HepG2 (cell line): Measurements from ENCODE around the gene PCGF3. TPM values are rescaled to one million over a fixed set of nuclear protein-coding genes. Genes with fewer than 3 reads are reported as not detected.

Source experiments
- ATAC-seq: fragments of 200-7000 bp; cut with Tn5 transposase; 3 replicates; pipeline ENCODE4 v1.9.1; 2020; ENCODE audit warnings: mild to moderate bottlenecking, moderate library complexity
- BruUV-seq: library from RNA; stranded (reverse); fragments of 400-500 nt; replicated peaks from 2 replicates; lab custom pipeline; 2021; lab: Mats Ljungman, UMichigan
- CTCF ChIA-PET: fragments of 300-600 bp; formaldehyde crosslinking; extraction: SDS; loops from one replicate; lab custom pipeline; 2021; ENCODE audit warnings: low total read pairs, inconsistent platforms, low intra/inter-chr PET ratio; lab: Yijun Ruan, JAX
- POLR2A ChIA-PET: fragments of 350-600 bp; sonication (Branson Sonifier 250); formaldehyde crosslinking; loops from one replicate; lab custom pipeline; 2020; ENCODE audit warnings: antibody characterized with exemption, inconsistent platforms; lab: Yijun Ruan, JAX
- DNase-seq: peaks from one replicate; pipeline ENCODE4 v3.0.0-alpha.2; 2015; ENCODE audit warnings: low spot score
- FAIRE-seq: peaks from 3 replicates; lab custom pipeline; 2011; peaks lifted over from hg19 to GRCh38; lab: Jason Lieb, UNC
- H2AFZ ChIP-seq: one replicate; pipeline ENCODE4 v1.6.1; 2011; ENCODE audit warnings: low read length, inconsistent platforms
- H3K27ac ChIP-seq: fragments of 300-600 bp; 3 replicates; pipeline ENCODE4 v1.8.0; 2011; ENCODE audit warnings: mixed run types, mild to moderate bottlenecking, mixed read lengths, low read length, inconsistent platforms; ENCODE audit not compliant: insufficient read depth; ENCODE audit errors: extremely low read length
- H3K27me3 ChIP-seq, 2 experiments: fragments of 200-600 bp in 1 of 2; 2 replicates in 1 of 2; 3 replicates in 1 of 2; pipeline versions ENCODE4 v1.6.0 to v1.8.0; 2011; ENCODE audit warnings: low read length in 2 of 2, mild to moderate bottlenecking in 2 of 2, moderate library complexity in 2 of 2, inconsistent platforms in 1 of 2; ENCODE audit not compliant: insufficient read depth in 2 of 2, control insufficient read depth in 1 of 2
- H3K36me3 ChIP-seq, 2 experiments: fragments of 200-600 bp in 1 of 2; replicated peaks in 1 of 2; 2 replicates in 1 of 2; 3 replicates in 1 of 2; pipeline versions ENCODE4 v1.5.1 to v1.8.0; 2011; ENCODE audit warnings: low read length in 2 of 2, inconsistent platforms in 1 of 2; ENCODE audit not compliant: insufficient read depth in 2 of 2, control insufficient read depth in 1 of 2
- H3K4me1 ChIP-seq: 2 replicates; pipeline ENCODE4 v1.5.1; 2012; ENCODE audit warnings: low read length, inconsistent platforms; ENCODE audit not compliant: insufficient read depth
- H3K4me2 ChIP-seq: 2 replicates; pipeline ENCODE4 v1.6.0; 2011; ENCODE audit warnings: low read depth, low read length, inconsistent platforms
- H3K4me3 ChIP-seq, 3 experiments: fragments of 200-600 bp in 1 of 3; sonication (generic), shearing (Covaris generic) in 1 of 3; replicated peaks in 1 of 3; 2 replicates each; pipeline ENCODE4 v1.5.1; 2011 to 2016; ENCODE audit warnings: low read length in 3 of 3, inconsistent platforms in 2 of 3, low read depth in 2 of 3, mild to moderate bottlenecking in 2 of 3, control low read depth in 1 of 3, mixed read lengths in 1 of 3; ENCODE audit not compliant: insufficient read depth in 1 of 3
- H3K79me2 ChIP-seq: one replicate; pipeline ENCODE4 v1.6.1; 2011; ENCODE audit warnings: low read length, inconsistent platforms; ENCODE audit not compliant: insufficient read depth
- H3K9ac ChIP-seq: 2 replicates; pipeline ENCODE4 v1.6.0; 2011; ENCODE audit warnings: mild to moderate bottlenecking, low read depth, low read length, inconsistent platforms; ENCODE audit not compliant: insufficient read depth
- H3K9me3 ChIP-seq: 2 replicates; pipeline ENCODE4 v1.5.1; 2012; ENCODE audit warnings: mild to moderate bottlenecking, low read length
- H4K20me1 ChIP-seq: 2 replicates; pipeline ENCODE4 v1.6.0; 2011; ENCODE audit warnings: inconsistent platforms, mild to moderate bottlenecking, low read length, moderate library complexity; ENCODE audit not compliant: insufficient read depth
- AGO2 ChIP-seq: fragments of 200-400 bp; formaldehyde crosslinking; optimal IDR thresholded peaks from 2 replicates; pipeline ENCODE3; 2017; ENCODE audit warnings: mild to moderate bottlenecking, low read depth, low read length, moderate library complexity
- FOXA3 ChIP-seq: IDR thresholded peaks from 2 replicates; pipeline ENCODE4 v1.6.1; 2016; ENCODE audit warnings: missing genetic modification reagents, missing compliant biosample characterization
- FOXK1 ChIP-seq: sonication (generic); formaldehyde crosslinking; IDR thresholded peaks from 2 replicates; pipeline ENCODE4 v1.4.0; 2020; ENCODE audit warnings: low read depth, missing genetic modification reagents, borderline replicate concordance
- FOXM1 ChIP-seq: sonication (generic); formaldehyde crosslinking; IDR thresholded peaks from 2 replicates; pipeline ENCODE4 v1.5.0; 2020; ENCODE audit warnings: missing genetic modification reagents
- HDAC2 ChIP-seq: sonication (generic); formaldehyde crosslinking; IDR thresholded peaks from 2 replicates; pipeline ENCODE4 v1.4.0; 2020; ENCODE audit warnings: missing genetic modification reagents
- HIVEP1 ChIP-seq: sonication (generic); formaldehyde crosslinking; IDR thresholded peaks from 2 replicates; pipeline ENCODE4 v1.4.0; 2020; ENCODE audit warnings: mild to moderate bottlenecking, missing genetic modification reagents
- MED1 ChIP-seq: sonication (generic); formaldehyde crosslinking; IDR thresholded peaks from 2 replicates; pipeline ENCODE4 v1.4.0; 2020; ENCODE audit warnings: missing genetic modification reagents
- NFATC3 ChIP-seq: sonication (generic); formaldehyde crosslinking; IDR thresholded peaks from 2 replicates; pipeline ENCODE4 v1.5.1; 2020; ENCODE audit warnings: mild to moderate bottlenecking, missing genetic modification reagents
- REL ChIP-seq: sonication (generic); formaldehyde crosslinking; conservative IDR thresholded peaks from 2 replicates; pipeline ENCODE4 v1.8.0; 2022; ENCODE audit warnings: mild to moderate bottlenecking, missing genetic modification reagents, moderate library complexity
- TAF15 ChIP-seq: fragments of 200-400 bp; formaldehyde crosslinking; IDR thresholded peaks from one replicate; pipeline ENCODE4 v1.6.1; 2018; ENCODE audit warnings: mild to moderate bottlenecking, low read depth, low read length; ENCODE audit not compliant: poor library complexity, severe bottlenecking
- TCF7L2 ChIP-seq: IDR thresholded peaks from 2 replicates; pipeline ENCODE4 v1.6.1; 2011; ENCODE audit warnings: mild to moderate bottlenecking, low read depth, low read length, moderate library complexity
- WGBS: methylation state at CpG from one replicate; pipeline ENCODE4 v1.1.6; 2017; ENCODE audit warnings: low lambda C conversion rate; 5-methylcytosine and 5-hydroxymethylcytosine counted together
- in situ Hi-C: cut with HindIII; loops from 2 replicates; pipeline ENCODE4 v1.10.0; 2017; ENCODE audit warnings: low pct_unique_long_range_greater_than_20kb; ENCODE audit not compliant: extremely low pct_ligation_motif_present
- intact Hi-C: fragments of 100-400 bp; cut with micrococcal nuclease; formaldehyde crosslinking; loops from one replicate; pipeline ENCODE4 v1.10.0; 2022; ENCODE audit not compliant: unreplicated experiment
- polyA plus RNA-seq, 8 experiments: library from polyadenylated mRNA; depleted of rRNA in 3 of 8; stranded (reverse) in 7 of 8; unstranded in 1 of 8; fragments of >200 nt; fragmentation: Illumina TruSeq in 4 of 8; extraction: Trizol in 4 of 8; gene quantifications; 2 replicates each; pipeline versions ENCODE4 v1.2.1 to v1.2.3, GENCODE V29; 2011 to 2016; ENCODE audit warnings: low read depth in 4 of 8, missing spikeins in 1 of 8, mixed read lengths in 1 of 8; ENCODE audit not compliant: insufficient read depth in 1 of 8
- total RNA-seq, 5 experiments: library from RNA; depleted of rRNA; stranded (reverse); fragments of >200 nt; fragmentation: Illumina TruSeq; extraction: Trizol; gene quantifications; 2 replicates each; pipeline ENCODE4 v1.2.3, GENCODE V29; 2016; ENCODE audit warnings: low read depth in 1 of 5
- TF ChIP-seq, protein P1 (sequence below): sonication (generic); formaldehyde crosslinking; IDR thresholded peaks from 2 replicates; pipeline ENCODE4 v1.5.1; 2020; ENCODE audit warnings: mild to moderate bottlenecking, missing genetic modification reagents

The PCGF3 gene
- total and polyA plus RNA-seq, 2 of the 13 experiments (the other 11 are each of a cell fraction or from before 2014, with no cell fraction given): 28.6 to 66.2 TPM

GRCh38 chr4:722169-722725 lies 16.6 kb downstream of the PCGF3 start (continued):
- TF ChIP-seq, protein P1, sequence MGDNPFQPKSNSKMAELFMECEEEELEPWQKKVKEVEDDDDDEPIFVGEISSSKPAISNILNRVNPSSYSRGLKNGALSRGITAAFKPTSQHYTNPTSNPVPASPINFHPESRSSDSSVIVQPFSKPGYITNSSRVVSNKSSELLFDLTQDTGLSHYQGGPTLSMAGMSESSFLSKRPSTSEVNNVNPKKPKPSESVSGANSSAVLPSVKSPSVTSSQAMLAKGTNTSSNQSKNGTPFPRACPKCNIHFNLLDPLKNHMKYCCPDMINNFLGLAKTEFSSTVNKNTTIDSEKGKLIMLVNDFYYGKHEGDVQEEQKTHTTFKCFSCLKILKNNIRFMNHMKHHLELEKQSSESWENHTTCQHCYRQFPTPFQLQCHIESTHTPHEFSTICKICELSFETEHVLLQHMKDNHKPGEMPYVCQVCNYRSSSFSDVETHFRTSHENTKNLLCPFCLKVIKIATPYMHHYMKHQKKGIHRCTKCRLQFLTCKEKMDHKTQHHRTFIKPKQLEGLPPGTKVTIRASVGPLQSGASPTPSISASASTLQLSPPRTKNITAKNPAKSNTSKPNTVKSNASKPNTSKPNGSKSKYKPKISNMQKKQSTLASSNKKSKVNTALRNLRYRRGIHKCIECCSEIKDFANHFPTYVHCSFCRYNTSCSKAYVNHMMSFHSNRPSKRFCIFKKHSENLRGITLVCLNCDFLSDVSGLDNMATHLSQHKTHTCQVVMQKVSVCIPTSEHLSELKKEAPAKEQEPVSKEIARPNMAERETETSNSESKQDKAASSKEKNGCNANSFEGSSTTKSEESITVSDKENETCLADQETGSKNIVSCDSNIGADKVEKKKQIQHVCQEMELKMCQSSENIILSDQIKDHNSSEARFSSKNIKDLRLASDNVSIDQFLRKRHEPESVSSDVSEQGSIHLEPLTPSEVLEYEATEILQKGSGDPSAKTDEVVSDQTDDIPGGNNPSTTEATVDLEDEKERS: no peak
- TF ChIP-seq FOXK1 (no peak), HDAC2 (CRISPR knock-in tag) (no peak), MED1 (no peak), TAF15 (no peak), FOXA3 (CRISPR knock-in tag) (no peak), TCF7L2 (no peak), HIVEP1 (CRISPR knock-in tag) (no peak), NFATC3 (CRISPR knock-in tag) (no peak), FOXM1 (CRISPR knock-in tag) (no peak)

- H3K79me2 ChIP-seq: peaks cover 43% of the 10 kb centered on the region
- ATAC-seq (no peak), DNase-seq (no peak), FAIRE-seq (no peak)
- no peak overlapping the region for H2AFZ ChIP-seq
- H3K9me3 ChIP-seq: no peaks in the 10 kb centered on the region
- in situ Hi-C loops (no loop called here), intact Hi-C loops (loop anchor here (5.0 kb wide), 1 partner anchor 36 kb away; the partner anchor contains the start of gene SLC49A3)
- H3K36me3 ChIP-seq: peaks cover 2 to 5% of the 10 kb centered on the region in 2 experiments; a peak in 2 of 5 replicates
- H3K4me3 ChIP-seq: no peak overlapping the region
- ChIA-PET CTCF (no interaction called here), POLR2A (no interaction called here)
- H3K4me1 ChIP-seq: peaks cover 17% of the 10 kb centered on the region
- no peak overlapping the region for H3K27ac ChIP-seq
- H3K9ac ChIP-seq: no peak overlapping the region
- H3K4me2 ChIP-seq: no peak overlapping the region
- H4K20me1 ChIP-seq: peaks cover 32% of the 10 kb centered on the region; the same call in 1 of the 2 replicates
- TF ChIP-seq AGO2: peak; percentile 3
- TF ChIP-seq REL (CRISPR knock-in tag): no peak
- WGBS: 98% methylated on average over 61 of the region's 61 CpGs
- H3K27me3 ChIP-seq: no peaks in the 10 kb centered on the region; a peak in 1 of 5 replicates
- BruUV-seq: no TSS peak
Observed at GRCh38 chr4:722851-723360, 17.3 kb downstream of the PCGF3 start.
